ENCODE results near the gene RRP15.

The RRP15 gene

DNA sequence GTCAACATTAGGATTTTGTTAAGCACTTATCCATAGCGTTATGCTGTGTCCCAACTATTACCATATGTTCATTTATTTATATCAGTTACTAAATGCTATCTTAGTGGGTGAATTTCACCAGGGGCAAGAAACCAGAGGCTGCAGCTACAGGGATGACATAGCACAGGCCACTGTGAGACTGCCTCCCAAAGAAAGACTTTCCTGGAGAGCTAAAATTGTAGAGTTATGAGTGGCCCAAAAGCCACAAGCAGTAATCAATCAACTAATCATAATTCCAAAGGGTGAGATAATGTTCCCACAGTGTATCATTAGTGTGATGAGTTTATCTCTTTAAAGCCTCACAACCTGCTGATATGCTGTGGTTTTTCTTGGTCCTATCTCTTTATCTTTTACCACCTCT lies 56.2 kb downstream of the RRP15 start:
- DNase-seq (ENCODE audit: low read depth) = no peak

DNA sequence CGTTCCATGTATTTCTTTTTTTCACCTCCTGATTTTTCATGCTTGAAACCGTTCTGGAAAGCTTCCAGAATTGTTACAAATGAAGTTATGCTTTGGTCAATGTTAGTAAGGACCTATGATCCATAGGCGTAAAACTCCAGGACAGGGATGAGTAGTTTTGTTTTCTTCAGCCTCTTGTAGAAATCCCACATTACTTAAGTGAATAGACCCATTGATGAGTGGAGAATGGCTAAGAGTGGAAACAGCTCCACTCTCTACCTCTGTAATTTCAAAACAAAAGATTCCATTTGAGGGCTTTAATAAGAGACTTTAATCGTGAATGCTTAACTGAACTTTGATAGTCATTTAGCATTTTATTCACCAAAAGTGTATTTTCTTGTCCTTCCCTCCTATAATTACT lies 57.0 kb downstream of the RRP15 start:
- no peak for DNase-seq (ENCODE audit: low read depth)

DNA sequence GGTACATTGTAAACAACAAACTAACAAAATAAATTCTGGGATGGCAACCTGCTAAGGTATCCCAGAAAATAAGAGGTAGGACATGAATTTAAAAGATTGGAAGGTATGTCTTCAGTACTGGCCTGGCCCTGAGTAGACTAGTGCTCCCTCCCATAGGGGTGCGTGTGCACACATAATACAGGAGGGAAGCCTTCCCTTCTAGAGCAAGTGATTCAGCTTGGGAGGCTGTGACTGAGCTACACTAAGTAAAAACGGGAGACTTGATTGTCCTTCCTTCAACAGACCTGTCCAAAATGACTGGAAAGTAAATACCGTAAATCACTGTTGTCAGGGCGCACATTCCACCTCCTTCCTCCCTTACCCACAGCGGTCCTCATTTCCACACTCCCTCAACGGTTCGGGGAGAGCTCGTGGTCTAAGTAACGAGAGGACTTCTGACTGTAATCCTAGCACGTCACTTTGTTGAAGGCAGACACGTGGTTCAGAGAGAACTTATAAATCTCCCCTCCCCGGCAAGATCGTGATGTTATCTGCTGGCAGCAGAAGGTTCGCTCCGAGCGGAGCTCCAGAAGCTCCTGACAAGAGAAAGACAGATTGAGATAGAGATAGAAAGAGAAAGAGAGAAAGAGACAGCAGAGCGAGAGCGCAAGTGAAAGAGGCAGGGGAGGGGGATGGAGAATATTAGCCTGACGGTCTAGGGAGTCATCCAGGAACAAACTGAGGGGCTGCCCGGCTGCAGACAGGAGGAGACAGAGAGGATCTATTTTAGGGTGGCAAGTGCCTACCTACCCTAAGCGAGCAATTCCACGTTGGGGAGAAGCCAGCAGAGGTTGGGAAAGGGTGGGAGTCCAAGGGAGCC lies 60.0 kb downstream of the RRP15 start, which contains the start of gene TGFB2:
TGFB2 (plus strand) TSS at position 523 of the 859 bp plus-strand sequence. CDS start 1,366 bp downstream, outside the sequence.
- peak; percentile 76 for DNase-seq (ENCODE audit: low read depth)

GRCh38 chr1:218345673-218346390 lies 60.7 kb downstream of the RRP15 start:
- peak; percentile 81 for DNase-seq (ENCODE audit: low read depth)

- DNase-seq (ENCODE audit: low read depth) = peak; percentile 65
These were observed 61.5 kb downstream of the RRP15 start for GRCh38 chr1:218346391-218347204.

DNA sequence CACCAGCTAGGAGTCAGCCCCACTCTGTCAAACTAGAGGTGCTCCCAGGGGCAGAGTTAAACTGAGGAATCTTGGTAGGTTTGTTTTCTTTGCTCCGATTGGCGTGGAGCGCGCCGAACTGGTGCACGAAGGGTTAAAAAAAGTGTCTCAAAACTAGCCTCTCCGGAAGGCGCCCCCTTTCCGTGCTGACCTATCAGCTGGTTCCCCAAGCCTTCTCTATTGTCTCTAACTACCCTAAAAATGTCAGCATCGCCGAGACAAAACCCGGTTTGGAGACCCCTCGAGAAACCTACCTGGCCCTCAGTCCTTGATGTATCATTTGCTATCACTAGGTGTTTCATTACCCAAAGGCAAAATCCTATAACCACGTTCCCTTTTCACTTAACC lies 62.2 kb downstream of the RRP15 start:
- DNase-seq (ENCODE audit: low read depth) = peak; percentile 54

GRCh38 chr1:218347723-218348627 lies 62.9 kb downstream of the RRP15 start:
- DNase-seq (ENCODE audit: low read depth) = peak; percentile 33

- DNase-seq (ENCODE audit: low read depth) = no peak
These were observed 63.6 kb downstream of the RRP15 start for GRCh38 chr1:218348628-218349071.

- no peak for DNase-seq (ENCODE audit: low read depth)
These were observed 64.4 kb downstream of the RRP15 start for GRCh38 chr1:218349348-218350034.

- DNase-seq (ENCODE audit: low read depth) = no peak
These were observed 65.0 kb downstream of the RRP15 start for GRCh38 chr1:218350035-218350525.

GRCh38 chr1:218350801-218351266 lies 65.7 kb downstream of the RRP15 start:
- DNase-seq (ENCODE audit: low read depth) = peak; percentile 58

DNA sequence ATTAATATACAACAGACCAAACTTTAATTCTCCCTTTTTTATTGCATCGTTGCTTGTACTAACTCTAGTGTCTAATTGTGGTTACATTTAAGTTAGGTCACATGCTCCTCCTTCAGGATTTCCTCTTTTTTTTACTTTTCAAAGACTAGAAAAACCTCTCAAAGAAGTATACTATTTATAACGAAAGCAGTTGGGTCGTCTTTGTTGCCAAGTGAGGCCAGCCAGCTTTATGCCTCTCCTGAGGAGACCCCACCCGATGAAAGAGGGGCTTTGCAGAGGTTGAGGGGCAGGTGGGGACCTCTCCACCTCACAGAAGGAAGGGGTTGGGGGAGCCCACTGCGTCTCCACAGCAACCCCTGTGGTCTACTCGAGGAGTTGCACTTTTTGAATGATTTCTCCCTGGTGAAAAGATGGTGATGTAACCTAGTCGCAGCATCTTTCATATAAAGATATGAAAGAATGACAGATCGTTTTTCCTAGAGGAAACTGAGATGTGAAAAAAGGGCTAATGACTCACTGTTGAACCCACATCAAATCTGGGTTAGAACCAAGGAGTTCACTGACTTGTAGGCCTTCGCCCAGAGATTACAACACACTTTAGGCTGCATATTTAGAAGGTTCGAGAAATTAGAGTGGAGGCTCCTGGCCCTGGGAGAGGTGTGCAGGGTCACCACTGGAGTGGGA lies 66.4 kb downstream of the RRP15 start:
- peak; percentile 44 for DNase-seq (ENCODE audit: low read depth)

DNA sequence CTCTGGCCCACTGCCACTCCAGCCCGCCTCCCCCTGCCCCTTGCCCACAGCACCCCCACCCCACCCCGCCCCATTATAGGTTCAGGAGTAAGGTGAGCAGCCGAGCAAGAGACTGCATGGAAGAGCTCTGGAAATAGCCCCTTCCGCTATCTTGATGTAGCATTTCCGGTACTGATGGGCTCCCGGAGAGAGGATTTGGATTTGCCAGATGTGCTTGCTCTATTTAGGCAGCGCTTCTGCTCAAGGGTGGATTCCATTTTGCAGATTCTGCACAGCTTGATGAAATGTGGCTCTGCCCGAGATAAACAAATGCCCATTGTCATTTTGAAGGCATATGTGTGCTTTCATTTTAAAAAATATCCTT lies 67.0 kb downstream of the RRP15 start:
- no peak for DNase-seq (ENCODE audit: low read depth)

- no peak for DNase-seq (ENCODE audit: low read depth)
These were observed 68.6 kb downstream of the RRP15 start for GRCh38 chr1:218353656-218354055.

GRCh38 chr1:218355278-218355677 lies 70.2 kb downstream of the RRP15 start:
- DNase-seq (ENCODE audit: low read depth) = no peak

DNA sequence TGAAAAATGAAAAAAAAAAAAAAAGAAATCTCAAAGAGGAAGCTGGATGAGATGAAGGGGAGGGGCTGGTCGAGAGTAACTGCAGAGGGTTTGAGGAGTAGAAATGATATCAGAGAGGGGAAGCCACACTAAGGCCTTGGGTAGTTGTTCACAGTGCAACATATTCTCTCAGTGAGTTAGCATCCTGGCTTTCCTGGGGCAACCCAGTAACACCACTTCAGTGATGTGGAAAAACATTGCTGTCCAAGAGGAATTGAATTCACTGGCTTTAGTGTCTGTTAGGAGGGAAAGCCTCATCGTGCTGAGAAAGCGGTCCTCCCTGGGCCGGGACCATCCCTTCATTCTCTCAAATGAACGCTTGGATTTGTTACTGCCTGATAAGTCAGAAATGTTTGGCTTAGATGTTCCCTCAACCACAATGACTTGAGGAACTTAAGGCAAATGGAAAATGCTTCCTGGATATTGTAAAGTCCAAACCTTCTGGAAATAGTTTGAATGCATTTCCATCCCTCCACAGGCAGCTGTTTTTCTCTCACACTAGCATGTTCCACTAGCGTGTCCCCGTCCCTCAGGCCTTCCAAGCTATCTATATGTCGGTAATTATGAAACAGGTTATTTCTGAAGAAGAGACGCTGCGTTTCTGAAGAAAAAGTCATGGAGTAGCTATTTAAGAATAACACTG lies 72.3 kb downstream of the RRP15 start:
- DNase-seq (ENCODE audit: low read depth) = no peak

DNA sequence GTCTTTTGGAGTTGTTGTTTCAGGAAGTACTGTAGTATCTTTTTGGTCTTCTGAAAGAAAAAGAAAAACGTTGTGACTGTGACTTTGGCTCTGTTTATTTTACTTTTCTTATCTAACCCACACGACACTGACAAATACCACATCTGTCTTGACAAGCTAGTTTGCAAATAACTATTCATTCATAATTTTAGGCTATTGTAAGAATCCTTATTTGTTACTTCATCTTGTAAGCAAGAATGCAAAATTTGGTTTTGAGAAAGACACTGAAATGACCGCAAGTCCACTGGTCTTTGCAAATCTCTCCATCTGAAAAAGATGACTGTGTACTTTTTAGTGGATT lies 72.8 kb downstream of the RRP15 start:
- no peak for DNase-seq (ENCODE audit: low read depth)

GRCh38 chr1:218361298-218362065 lies 76.4 kb downstream of the RRP15 start:
- peak; percentile 72 for DNase-seq (ENCODE audit: low read depth)
